GM18508 (cell line): ENCODE data around the gene KIF3C.
"Not testable (repeated sequence)": the region's sequence is repeated elsewhere in the genome, so short reads cannot be mapped to it uniquely, and the experiment has no call there.

ENCODE experiments used
- ATAC-seq: cut with Tn5 transposase; IDR thresholded peaks from one replicate; pipeline ENCODE4 v1.9.1; 2021; ENCODE audit warnings: moderate number of reproducible peaks; ENCODE audit not compliant: insufficient read depth, unreplicated experiment

Gene KIF3C

GRCh38 chr2:25966531-25967270 is 15.6 kb downstream of the KIF3C start:
- ATAC-seq, result no peak

- ATAC-seq, result no peak
Observed at GRCh38 chr2:25964891-25965290, 17.4 kb downstream of the KIF3C start.

GRCh38 chr2:25960920-25961319 is 21.4 kb downstream of the KIF3C start:
- ATAC-seq, result no peak

GRCh38 chr2:25960396-25960795 is 21.9 kb downstream of the KIF3C start:
- no peak for ATAC-seq

- ATAC-seq, result not testable (repeated sequence)
Observed at GRCh38 chr2:25958611-25959010, 23.7 kb downstream of the KIF3C start.

- no peak for ATAC-seq
Observed at GRCh38 chr2:25957743-25958142, 24.6 kb downstream of the KIF3C start.

GRCh38 chr2:25955869-25956535 is 26.3 kb downstream of the KIF3C start:
- no peak for ATAC-seq

GRCh38 chr2:25955036-25955435 is 27.3 kb downstream of the KIF3C start:
- ATAC-seq, result no peak

GRCh38 chr2:25954199-25954752 is 28.0 kb downstream of the KIF3C start:
- ATAC-seq, result no peak

- ATAC-seq, result no peak
Observed at GRCh38 chr2:25951071-25951547, 31.2 kb downstream of the KIF3C start.

GRCh38 chr2:25948437-25948836 is 33.9 kb downstream of the KIF3C start:
- ATAC-seq, result no peak

GRCh38 chr2:25941042-25941441 is 41.3 kb downstream of the KIF3C start:
- no peak for ATAC-seq

- no peak for ATAC-seq
Observed at GRCh38 chr2:25939257-25939668, 43.0 kb downstream of the KIF3C start.

- ATAC-seq, result no peak
Observed at GRCh38 chr2:25938345-25938744, 44.0 kb downstream of the KIF3C start.

GRCh38 chr2:25936889-25937545 is 45.3 kb downstream of the KIF3C start:
- no peak for ATAC-seq

- no peak for ATAC-seq
Observed at GRCh38 chr2:25933622-25934021, 48.7 kb downstream of the KIF3C start.

- no peak for ATAC-seq
Observed at GRCh38 chr2:25929789-25930473, 52.4 kb downstream of the KIF3C start.

GRCh38 chr2:25928668-25929067 is 53.6 kb downstream of the KIF3C start:
- ATAC-seq, result no peak

- ATAC-seq, result no peak
Observed at GRCh38 chr2:25926984-25927756, 55.1 kb downstream of the KIF3C start.

GRCh38 chr2:25922501-25922900 is 59.8 kb downstream of the KIF3C start:
- ATAC-seq, result no peak
